K562 (cell line): ENCODE results near the gene MAML3. TPM values are rescaled to one million over a fixed set of nuclear protein-coding genes. Genes with fewer than 3 reads are reported as not detected.

ENCODE experiments used
- ATAC-seq: fragments of 200-7000 bp; cut with Tn5 transposase; 3 replicates; pipeline ENCODE4 v1.9.1; 2020; ENCODE audit warnings: moderate library complexity
- BruUV-seq: library from RNA; stranded (reverse); fragments of 400-500 nt; replicated peaks from 2 replicates; lab custom pipeline; 2021; lab: Mats Ljungman, UMichigan
- CTCF ChIA-PET: fragments of 300-600 bp; formaldehyde crosslinking; extraction: SDS; loops from one replicate; lab custom pipeline; 2021; ENCODE audit warnings: low intra/inter-chr PET ratio; lab: Yijun Ruan, JAX
- POLR2A ChIA-PET: fragments of 300-600, 350-650 bp; sonication (Branson Sonifier 250); formaldehyde crosslinking; extraction: SDS; loops from one replicate; lab custom pipeline; 2021; ENCODE audit warnings: antibody characterized with exemption, inconsistent platforms; lab: Yijun Ruan, JAX
- DNase-seq, 4 experiments: peaks; one replicate each; pipeline versions ENCODE4 v3.0.0 to v3.0.0-alpha.2; 2011 to 2018; ENCODE audit warnings: low spot score in 3 of 4, mixed read lengths in 3 of 4; ENCODE audit errors: extremely low read depth in 1 of 4
- FAIRE-seq: peaks from 2 replicates; lab custom pipeline; 2011; peaks lifted over from hg19 to GRCh38; lab: Jason Lieb, UNC
- H2AFZ ChIP-seq: 2 replicates; pipeline ENCODE4 v1.6.0; 2011; ENCODE audit warnings: low read depth, low read length, control low read depth, inconsistent platforms
- H3K27ac ChIP-seq: fragments of 200-600 bp; 3 replicates; pipeline ENCODE4 v1.8.0; 2011; ENCODE audit warnings: low read depth, mild to moderate bottlenecking, control low read depth, inconsistent platforms, low read length, moderate library complexity, mixed read lengths; ENCODE audit errors: extremely low read depth
- H3K27me3 ChIP-seq, 2 experiments: fragments of 300-600 bp in 1 of 2; 2 replicates in 1 of 2; 3 replicates in 1 of 2; pipeline versions ENCODE4 v1.6.0 to v1.8.0; 2011; ENCODE audit warnings: inconsistent platforms in 2 of 2, low read length in 2 of 2, mild to moderate bottlenecking in 1 of 2, mixed read lengths in 1 of 2, moderate library complexity in 1 of 2; ENCODE audit not compliant: control insufficient read depth in 2 of 2, insufficient read depth in 2 of 2
- H3K36me3 ChIP-seq: fragments of 300-600 bp; 3 replicates; pipeline ENCODE4 v1.8.0; 2011; ENCODE audit warnings: mild to moderate bottlenecking, low read length, inconsistent platforms; ENCODE audit not compliant: control insufficient read depth, insufficient read depth
- H3K4me1 ChIP-seq, 2 experiments: fragments of 200-600 bp in 1 of 2; replicated peaks in 1 of 2; 2 replicates in 1 of 2; 3 replicates in 1 of 2; pipeline versions ENCODE4 v1.5.1 to v1.8.0; 2011; ENCODE audit warnings: inconsistent platforms in 2 of 2, low read length in 2 of 2, mild to moderate bottlenecking in 1 of 2, mixed read lengths in 1 of 2, moderate library complexity in 1 of 2; ENCODE audit not compliant: control insufficient read depth in 2 of 2, insufficient read depth in 2 of 2
- H3K4me2 ChIP-seq: 2 replicates; pipeline ENCODE4 v1.6.1; 2011; ENCODE audit warnings: low read length, control low read depth, inconsistent platforms, mixed read lengths; ENCODE audit not compliant: insufficient read depth
- H3K4me3 ChIP-seq: fragments of 200-600 bp; sonication (generic), shearing (Covaris generic); 2 replicates; pipeline ENCODE4 v1.5.1; 2016; ENCODE audit warnings: control low read depth, inconsistent platforms
- H3K79me2 ChIP-seq: fragments of 200-600 bp; 3 replicates; pipeline ENCODE4 v1.8.0; 2011; ENCODE audit warnings: low read length, inconsistent platforms; ENCODE audit not compliant: control insufficient read depth, insufficient read depth
- H3K9ac ChIP-seq, 2 experiments: 2 replicates each; pipeline versions ENCODE4 v1.6.0 to v1.6.1; 2011; ENCODE audit warnings: low read depth in 2 of 2, low read length in 2 of 2, control low read depth in 1 of 2, inconsistent platforms in 1 of 2, mild to moderate bottlenecking in 1 of 2, mixed read lengths in 1 of 2; ENCODE audit not compliant: insufficient read depth in 1 of 2
- H3K9me1 ChIP-seq: one replicate; pipeline ENCODE4 v1.6.0; 2011; ENCODE audit warnings: inconsistent platforms, mild to moderate bottlenecking, low read length, moderate library complexity; ENCODE audit not compliant: control insufficient read depth, insufficient read depth
- H3K9me3 ChIP-seq: replicated peaks from 2 replicates; pipeline ENCODE4 v1.5.1; 2011; ENCODE audit warnings: low read depth, low read length, inconsistent platforms; ENCODE audit not compliant: control insufficient read depth, insufficient read depth
- H4K20me1 ChIP-seq: replicated peaks from 2 replicates; pipeline ENCODE4 v1.6.1; 2011; ENCODE audit warnings: low read length, inconsistent platforms, mixed read lengths; ENCODE audit not compliant: control insufficient read depth, insufficient read depth
- CSDE1 ChIP-seq, 2 experiments: fragments of 450-650 bp; IDR thresholded peaks; 2 replicates each; pipeline ENCODE4 v1.6.1; 2016; ENCODE audit warnings: mild to moderate bottlenecking in 1 of 2
- ETV1 ChIP-seq: fragments of 450-650 bp; conservative IDR thresholded peaks from 2 replicates; pipeline ENCODE4 v1.6.1; 2016; ENCODE audit warnings: missing genetic modification characterization, control low read depth, low read depth, missing compliant biosample characterization
- HMBOX1 ChIP-seq: sonication (generic); IDR thresholded peaks from 2 replicates; pipeline ENCODE4 v1.6.1; 2016
- IRF2 ChIP-seq: sonication (generic); formaldehyde crosslinking; IDR thresholded peaks from 2 replicates; pipeline ENCODE4 v1.8.1; 2022; ENCODE audit warnings: mild to moderate bottlenecking, missing genetic modification reagents
- KAT8 ChIP-seq: fragments of 450-650 bp; IDR thresholded peaks from 2 replicates; pipeline ENCODE4 v1.6.1; 2016; ENCODE audit warnings: low read depth, mild to moderate bottlenecking
- NCOA1 ChIP-seq: fragments of 450-650 bp; IDR thresholded peaks from 2 replicates; pipeline ENCODE4 v1.6.1; 2016; ENCODE audit warnings: low read depth
- POLR3G ChIP-seq: IDR thresholded peaks from 2 replicates; pipeline ENCODE4 v1.6.1; 2011; ENCODE audit not compliant: insufficient read length, insufficient replicate concordance; ENCODE audit errors: extremely low read depth
- SAP30 ChIP-seq: fragments of 200-600 bp; sonication (generic); IDR thresholded peaks from 2 replicates; pipeline ENCODE4 v1.6.1; 2012; ENCODE audit warnings: borderline replicate concordance, low read depth, mild to moderate bottlenecking, moderate library complexity, low read length, control low read depth, inconsistent platforms; ENCODE audit not compliant: insufficient read depth, poor library complexity, severe bottlenecking
- SNIP1 ChIP-seq: fragments of 450-650 bp; IDR thresholded peaks from 2 replicates; pipeline ENCODE4 v1.7.1; 2017; ENCODE audit warnings: low read depth, mild to moderate bottlenecking
- TCF7L2 ChIP-seq: fragments of 150-350 bp; IDR thresholded peaks from 2 replicates; pipeline ENCODE4 v1.6.1; 2016; ENCODE audit warnings: low read depth, mild to moderate bottlenecking, low read length, moderate library complexity
- TCFL5 ChIP-seq: fragments of 250-450 bp; sonication (Bioruptor Pico); conservative IDR thresholded peaks from 2 replicates; pipeline ENCODE4 v1.6.1; 2021; ENCODE audit warnings: mild to moderate bottlenecking, moderate library complexity, matching md5 sums
- ZNF24 ChIP-seq: fragments of 450-650 bp; IDR thresholded peaks from 2 replicates; pipeline ENCODE4 v1.6.1; 2016
- ZNF408 ChIP-seq: fragments of 250-450 bp; sonication (Bioruptor Pico); IDR thresholded peaks from 2 replicates; pipeline ENCODE4 v1.4.0; 2020; ENCODE audit warnings: low read depth, mild to moderate bottlenecking, moderate library complexity
- ZNF778 ChIP-seq: fragments of 450-650 bp; formaldehyde crosslinking; IDR thresholded peaks from 2 replicates; pipeline ENCODE4 v1.4.0; 2020; ENCODE audit warnings: mild to moderate bottlenecking, moderate library complexity
- WGBS: fragments of 100-300 bp; shearing (Covaris generic); methylation state at CpG from one replicate; pipeline ENCODE4 v1.1.6; 2016; ENCODE audit warnings: low coverage, mixed read lengths; ENCODE audit not compliant: insufficient coverage; ENCODE audit errors: missing lambda C conversion rate; 5-methylcytosine and 5-hydroxymethylcytosine counted together
- in situ Hi-C: fragments of 300-500 bp; cut with MboI; formaldehyde crosslinking; loops from 4 replicates; pipeline ENCODE4 v1.15.0; 2018; ENCODE audit warnings: inconsistent platforms, mixed read lengths
- intact Hi-C: fragments of 100-400 bp; cut with micrococcal nuclease; formaldehyde crosslinking; loops from 2 replicates; pipeline ENCODE4 v1.14.2; 2022
- polyA plus RNA-seq, 8 experiments: library from polyadenylated mRNA; depleted of rRNA in 4 of 8; stranded (reverse) in 5 of 8; unstranded in 3 of 8; fragments of >200 nt; fragmentation: Nextera tagmentation in 2 of 8; fragmentation: Illumina TruSeq in 1 of 8; extraction: Ambion mirVana in 2 of 8; extraction: Trizol in 1 of 8; gene quantifications; 2 replicates each; pipeline versions ENCODE4 v1.2.1 to v1.2.3, GENCODE V29; 2011 to 2014; ENCODE audit warnings: inconsistent platforms in 1 of 8, missing spikeins in 1 of 8
- total RNA-seq, 7 experiments: library from RNA; depleted of rRNA in 6 of 7; stranded (reverse); fragments of >200 nt in 6 of 7; fragmentation: Illumina TruSeq in 2 of 7; extraction: Trizol in 2 of 7; gene quantifications; 2 replicates each; pipeline versions ENCODE4 v1.2.1 to v1.2.3, GENCODE V29; 2011 to 2021; ENCODE audit warnings: low replicate concordance in 1 of 7
- TF ChIP-seq, protein P1 (sequence below): fragments of 250-450 bp; sonication (Bioruptor Pico); IDR thresholded peaks from 2 replicates; pipeline ENCODE4 v1.8.0; 2022; ENCODE audit warnings: moderate library complexity, mild to moderate bottlenecking, inconsistent platforms
- TF ChIP-seq, protein P2 (sequence below): sonication (generic); formaldehyde crosslinking; IDR thresholded peaks from 2 replicates; pipeline ENCODE4 v1.4.0; 2020; ENCODE audit warnings: mild to moderate bottlenecking, missing genetic modification reagents

MAML3 gene
- total and polyA plus RNA-seq, 9 of the 15 experiments (the other 6 are each of a cell fraction or from before 2014, with no cell fraction given) = 0.01 to 0.55 (median 0.25) TPM

DNA sequence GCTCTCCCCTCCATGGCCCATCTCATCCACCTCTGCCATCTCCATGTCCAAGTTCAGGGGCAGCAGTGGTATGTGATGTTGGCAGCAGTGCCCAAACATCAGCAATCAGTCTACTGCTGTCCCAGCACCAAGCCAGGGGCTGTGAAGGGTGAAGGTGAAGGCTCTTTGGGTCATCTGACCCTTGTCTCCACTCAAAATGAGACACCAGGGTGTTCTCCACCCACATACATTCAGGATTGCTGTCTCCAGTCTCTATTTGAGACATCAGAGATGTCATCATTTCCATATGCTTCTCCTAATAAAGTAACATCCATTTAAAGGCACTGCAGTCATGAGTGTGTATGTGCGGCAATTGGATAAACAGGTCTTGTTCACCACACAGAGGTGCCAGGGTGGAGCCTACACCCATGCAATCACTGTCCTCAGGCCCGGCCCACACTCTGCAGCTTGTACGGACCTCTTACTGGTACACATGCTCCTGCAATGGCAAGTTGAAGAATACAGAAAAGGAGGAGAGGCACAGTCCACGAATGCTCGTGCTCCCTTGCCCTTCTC, 22.2 kb downstream of the MAML3 start:
- Histone ChIP-seq H3K4me2 (no peak overlapping the region), H3K4me1 (no peaks in the 10 kb centered on the region), H3K27ac (no peak overlapping the region), H4K20me1 (no peaks in the 10 kb centered on the region), H3K27me3 (peaks cover 2 to 13% of the 10 kb centered on the region in 2 experiments; a peak in 3 of 5 replicates), H3K9me3 (no peaks in the 10 kb centered on the region), H3K4me3 (no peak overlapping the region), H3K9ac (no peak overlapping the region), H3K9me1 (no peaks in the 10 kb centered on the region), H2AFZ (no peak overlapping the region), H3K79me2 (no peaks in the 10 kb centered on the region), H3K36me3 (no peaks in the 10 kb centered on the region)
- in situ Hi-C loops = no loop called here
- intact Hi-C loops = no loop called here
- DNase-seq (no peak), FAIRE-seq (no peak), ATAC-seq (no peak)
- no peak for TF ChIP-seq TCF7L2
- TF ChIP-seq TCFL5 = no peak
- TF ChIP-seq ETV1 = no peak
- TF ChIP-seq, protein P1, sequence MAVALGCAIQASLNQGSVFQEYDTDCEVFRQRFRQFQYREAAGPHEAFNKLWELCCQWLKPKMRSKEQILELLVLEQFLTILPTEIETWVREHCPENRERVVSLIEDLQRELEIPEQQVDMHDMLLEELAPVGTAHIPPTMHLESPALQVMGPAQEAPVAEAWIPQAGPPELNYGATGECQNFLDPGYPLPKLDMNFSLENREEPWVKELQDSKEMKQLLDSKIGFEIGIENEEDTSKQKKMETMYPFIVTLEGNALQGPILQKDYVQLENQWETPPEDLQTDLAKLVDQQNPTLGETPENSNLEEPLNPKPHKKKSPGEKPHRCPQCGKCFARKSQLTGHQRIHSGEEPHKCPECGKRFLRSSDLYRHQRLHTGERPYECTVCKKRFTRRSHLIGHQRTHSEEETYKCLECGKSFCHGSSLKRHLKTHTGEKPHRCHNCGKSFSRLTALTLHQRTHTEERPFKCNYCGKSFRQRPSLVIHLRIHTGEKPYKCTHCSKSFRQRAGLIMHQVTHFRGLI (CRISPR knock-in tag) = no peak
- no peak for TF ChIP-seq ZNF778 (CRISPR knock-in tag)
- no peak for TF ChIP-seq ZNF408 (CRISPR knock-in tag)
- no peak for TF ChIP-seq CSDE1 (IDR thresholded peaks at IDR 0.05)
- TF ChIP-seq SAP30 = no peak
- TF ChIP-seq SNIP1 = no peak
- no peak for TF ChIP-seq POLR3G
- no peak for TF ChIP-seq IRF2 (CRISPR knock-in tag)
- TF ChIP-seq HMBOX1 = no peak
- TF ChIP-seq, protein P2, sequence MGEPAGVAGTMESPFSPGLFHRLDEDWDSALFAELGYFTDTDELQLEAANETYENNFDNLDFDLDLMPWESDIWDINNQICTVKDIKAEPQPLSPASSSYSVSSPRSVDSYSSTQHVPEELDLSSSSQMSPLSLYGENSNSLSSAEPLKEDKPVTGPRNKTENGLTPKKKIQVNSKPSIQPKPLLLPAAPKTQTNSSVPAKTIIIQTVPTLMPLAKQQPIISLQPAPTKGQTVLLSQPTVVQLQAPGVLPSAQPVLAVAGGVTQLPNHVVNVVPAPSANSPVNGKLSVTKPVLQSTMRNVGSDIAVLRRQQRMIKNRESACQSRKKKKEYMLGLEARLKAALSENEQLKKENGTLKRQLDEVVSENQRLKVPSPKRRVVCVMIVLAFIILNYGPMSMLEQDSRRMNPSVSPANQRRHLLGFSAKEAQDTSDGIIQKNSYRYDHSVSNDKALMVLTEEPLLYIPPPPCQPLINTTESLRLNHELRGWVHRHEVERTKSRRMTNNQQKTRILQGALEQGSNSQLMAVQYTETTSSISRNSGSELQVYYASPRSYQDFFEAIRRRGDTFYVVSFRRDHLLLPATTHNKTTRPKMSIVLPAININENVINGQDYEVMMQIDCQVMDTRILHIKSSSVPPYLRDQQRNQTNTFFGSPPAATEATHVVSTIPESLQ (CRISPR knock-in tag) = no peak
- no peak for TF ChIP-seq NCOA1
- no peak for TF ChIP-seq KAT8
- no peak for TF ChIP-seq ZNF24
- ChIA-PET CTCF (no interaction called here), POLR2A (interaction anchor here (0.9 kb wide), 1 partner anchor 12 kb away, joined by 3 read pairs; no protein-coding TSS in a partner anchor)
- WGBS = 6% methylated on average over 4 of the region's 5 CpGs
- BruUV-seq = no TSS peak
